Germinal center (tissue), 1 donor: ENCODE data around the gene UBR3.
"Not testable (repeated sequence)": the region's sequence is repeated elsewhere in the genome, so short reads cannot be mapped to it uniquely, and the experiment has no call there.

Experiments used
- DNase-seq: peaks from one replicate; pipeline ENCODE4 v3.0.0; 2012; ENCODE audit warnings: mixed read lengths, low spot score

UBR3 gene

GRCh38 chr2:170113168-170113894 lies 286.1 kb downstream of the UBR3 start:
- no peak for DNase-seq

- DNase-seq, result no peak
Observed at GRCh38 chr2:170115501-170116229, 288.4 kb downstream of the UBR3 start.

DNA sequence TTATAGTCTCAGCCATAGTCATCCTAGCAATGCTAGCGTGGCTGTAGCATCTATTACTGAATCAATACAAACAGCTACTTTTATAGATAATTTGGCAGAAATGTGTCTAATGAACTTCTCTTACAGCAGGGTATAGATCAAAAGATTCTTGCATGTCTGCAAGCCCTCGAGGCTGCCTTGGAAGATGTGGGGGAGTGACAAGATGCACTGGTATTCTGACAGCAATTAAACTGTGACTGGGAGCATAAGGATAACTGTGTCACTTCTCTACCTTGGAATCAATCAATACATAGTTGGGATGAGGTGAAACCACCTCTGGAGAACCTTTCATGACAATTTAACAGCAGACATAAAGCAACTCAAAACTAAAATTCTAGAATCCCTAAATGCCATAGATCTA lies 291.4 kb downstream of the UBR3 start:
- DNase-seq, result no peak

GRCh38 chr2:170119326-170119725 lies 292.1 kb downstream of the UBR3 start:
- DNase-seq, result not testable (repeated sequence)

- no peak for DNase-seq
Observed at GRCh38 chr2:170121689-170122088, 294.4 kb downstream of the UBR3 start.

DNA sequence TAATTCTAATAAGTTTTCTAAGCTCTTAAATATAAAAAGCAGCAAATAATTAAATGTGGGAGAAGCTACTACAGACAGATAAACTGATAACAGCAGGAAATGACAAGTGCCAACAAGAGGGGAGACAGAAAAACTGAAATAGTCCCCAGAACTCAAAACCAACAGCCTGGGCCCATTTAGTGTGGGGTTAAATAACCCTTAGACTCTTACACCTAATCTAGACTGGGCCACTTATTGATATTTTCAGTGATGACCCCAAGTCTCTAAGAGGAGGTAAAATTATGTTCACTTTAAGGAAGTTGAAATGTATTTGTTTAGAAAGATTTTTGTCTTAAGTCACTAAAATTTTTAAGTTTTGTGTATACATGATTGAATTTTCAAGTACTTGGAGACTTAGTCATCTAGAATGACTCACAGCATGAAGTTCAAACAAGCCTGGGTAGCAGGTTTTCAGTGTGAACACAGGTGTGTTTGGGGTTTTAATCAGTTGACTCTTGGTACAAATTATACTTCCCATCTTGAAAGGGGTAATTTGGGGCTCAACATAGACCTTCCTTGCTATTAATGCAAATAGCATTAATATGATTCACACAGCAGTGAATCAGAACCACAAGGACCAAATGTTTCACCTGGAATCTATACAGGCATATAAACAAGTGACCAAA lies 295.8 kb downstream of the UBR3 start:
- no peak for DNase-seq

- DNase-seq, result no peak
Observed at GRCh38 chr2:170123593-170123992, 296.3 kb downstream of the UBR3 start.

GRCh38 chr2:170126138-170126728 lies 299.0 kb downstream of the UBR3 start:
- not testable (repeated sequence) for DNase-seq
